Activated naive CD4-positive, alpha-beta T cell treated with anti-CD3 and anti-CD28 coated beads, Interleukin-2, amount 50 U/mL, for 24 hours (primary cell): ENCODE data around the gene BRD3.

Experiments used
- H3K27ac Mint-ChIP-seq: one replicate; pipeline ENCODE4 v1.8.0; 2021; ENCODE audit warnings: mild to moderate bottlenecking, mixed read lengths
- H3K27me3 Mint-ChIP-seq: one replicate; pipeline ENCODE4 v1.8.0; 2021; ENCODE audit warnings: mixed read lengths
- H3K36me3 Mint-ChIP-seq: one replicate; pipeline ENCODE4 v1.8.0; 2021; ENCODE audit warnings: mixed read lengths
- H3K4me1 Mint-ChIP-seq: one replicate; pipeline ENCODE4 v1.8.0; 2021; ENCODE audit warnings: mixed read lengths
- H3K4me3 Mint-ChIP-seq: one replicate; pipeline ENCODE4 v1.8.0; 2021; ENCODE audit warnings: mild to moderate bottlenecking, mixed read lengths
- H3K9me3 Mint-ChIP-seq: one replicate; pipeline ENCODE4 v1.8.0; 2021; ENCODE audit warnings: mixed read lengths

BRD3 gene

GRCh38 chr9:134049772-134050588, 17.8 kb downstream of the BRD3 start:
- H3K4me1 Mint-ChIP-seq = no peaks in the 10 kb centered on the region
- no peaks in the 10 kb centered on the region for H3K9me3 Mint-ChIP-seq
- H3K27me3 Mint-ChIP-seq = no peaks in the 10 kb centered on the region
- H3K27ac Mint-ChIP-seq = no peak overlapping the region
- H3K36me3 Mint-ChIP-seq = peaks cover 7% of the 10 kb centered on the region
- H3K4me3 Mint-ChIP-seq = no peak overlapping the region

DNA sequence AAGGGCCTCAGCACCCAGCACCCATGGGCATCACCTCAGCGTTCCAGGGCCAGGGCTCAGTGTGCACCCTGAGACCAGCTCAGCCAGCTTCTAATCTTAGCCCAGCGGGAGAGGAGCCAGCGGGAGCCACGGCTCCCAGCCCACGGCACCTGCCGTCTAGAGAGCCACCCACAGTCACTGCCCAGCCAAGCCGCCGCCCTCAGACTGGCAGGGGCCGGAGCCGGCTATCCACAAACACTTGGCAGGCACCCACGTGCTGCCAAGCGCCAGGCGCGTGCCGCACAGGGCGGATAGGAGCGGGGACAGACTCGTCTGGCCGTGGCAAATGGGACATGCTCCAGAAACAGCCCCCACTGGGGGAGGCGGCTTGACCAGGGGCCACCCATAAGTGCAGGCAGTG, 18.6 kb downstream of the BRD3 start:
- Mint-ChIP-seq H3K4me3 (no peak overlapping the region), H3K9me3 (no peaks in the 10 kb centered on the region), H3K36me3 (peaks cover 7% of the 10 kb centered on the region), H3K4me1 (no peaks in the 10 kb centered on the region), H3K27me3 (no peaks in the 10 kb centered on the region), H3K27ac (no peak overlapping the region)

- Mint-ChIP-seq H3K9me3 (no peaks in the 10 kb centered on the region), H3K27me3 (no peaks in the 10 kb centered on the region), H3K27ac (no peak overlapping the region), H3K36me3 (peaks cover 7% of the 10 kb centered on the region), H3K4me1 (no peaks in the 10 kb centered on the region), H3K4me3 (no peak overlapping the region)
These were observed 19.3 kb downstream of the BRD3 start for GRCh38 chr9:134048582-134048968.

- no peaks in the 10 kb centered on the region for H3K27me3 Mint-ChIP-seq
These were observed 19.8 kb downstream of the BRD3 start for GRCh38 chr9:134047868-134048581.

DNA sequence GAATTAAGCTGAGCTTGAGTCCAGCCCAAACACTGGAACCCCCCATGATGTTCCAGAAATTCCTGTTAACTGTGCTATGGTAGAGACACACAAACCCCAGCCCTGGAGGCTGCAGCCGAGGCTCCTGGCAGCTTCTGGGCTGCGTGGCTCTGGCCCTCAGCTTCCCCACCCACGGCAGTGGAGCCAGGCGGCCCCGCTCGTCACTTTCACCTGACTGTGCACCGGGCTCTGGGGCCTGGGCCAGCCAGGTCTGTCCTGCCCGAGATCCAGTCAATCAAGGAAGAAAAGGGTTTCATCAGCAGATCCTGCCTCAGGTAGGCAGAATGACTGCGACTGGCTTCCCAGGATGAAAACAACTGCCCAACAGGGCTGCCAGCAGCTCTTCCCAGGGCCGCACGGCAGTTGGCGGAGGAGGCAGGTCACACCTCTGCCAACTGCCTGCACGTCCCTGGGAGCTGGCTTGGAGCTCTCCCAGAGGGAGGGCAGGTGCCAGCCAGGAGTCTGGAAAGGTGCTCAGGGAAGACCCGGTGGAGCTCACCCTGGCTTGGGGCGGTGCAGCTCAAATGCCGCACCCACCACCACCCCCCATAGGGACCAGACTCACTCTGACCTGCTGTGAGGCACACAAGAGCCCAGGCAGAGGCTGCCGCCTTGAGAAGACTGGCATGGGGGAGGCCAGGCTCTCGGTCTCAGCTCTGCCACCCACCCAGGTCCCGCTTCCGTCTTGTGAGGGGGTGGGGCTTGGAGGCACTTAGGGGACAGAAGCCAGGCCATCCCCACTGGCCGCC, 20.7 kb downstream of the BRD3 start:
- no peak overlapping the region for H3K27ac Mint-ChIP-seq
- peaks cover 7% of the 10 kb centered on the region for H3K36me3 Mint-ChIP-seq
- H3K9me3 Mint-ChIP-seq = no peaks in the 10 kb centered on the region
- no peaks in the 10 kb centered on the region for H3K4me1 Mint-ChIP-seq
- no peak overlapping the region for H3K4me3 Mint-ChIP-seq
- H3K27me3 Mint-ChIP-seq = no peaks in the 10 kb centered on the region

More at GRCh38 chr9:134047868-134048581, 19.8 kb downstream of the BRD3 start:
- peaks cover 7% of the 10 kb centered on the region for H3K36me3 Mint-ChIP-seq
- H3K27ac Mint-ChIP-seq = no peak overlapping the region
- no peaks in the 10 kb centered on the region for H3K4me1 Mint-ChIP-seq
- no peak overlapping the region for H3K4me3 Mint-ChIP-seq
- no peaks in the 10 kb centered on the region for H3K9me3 Mint-ChIP-seq

DNA sequence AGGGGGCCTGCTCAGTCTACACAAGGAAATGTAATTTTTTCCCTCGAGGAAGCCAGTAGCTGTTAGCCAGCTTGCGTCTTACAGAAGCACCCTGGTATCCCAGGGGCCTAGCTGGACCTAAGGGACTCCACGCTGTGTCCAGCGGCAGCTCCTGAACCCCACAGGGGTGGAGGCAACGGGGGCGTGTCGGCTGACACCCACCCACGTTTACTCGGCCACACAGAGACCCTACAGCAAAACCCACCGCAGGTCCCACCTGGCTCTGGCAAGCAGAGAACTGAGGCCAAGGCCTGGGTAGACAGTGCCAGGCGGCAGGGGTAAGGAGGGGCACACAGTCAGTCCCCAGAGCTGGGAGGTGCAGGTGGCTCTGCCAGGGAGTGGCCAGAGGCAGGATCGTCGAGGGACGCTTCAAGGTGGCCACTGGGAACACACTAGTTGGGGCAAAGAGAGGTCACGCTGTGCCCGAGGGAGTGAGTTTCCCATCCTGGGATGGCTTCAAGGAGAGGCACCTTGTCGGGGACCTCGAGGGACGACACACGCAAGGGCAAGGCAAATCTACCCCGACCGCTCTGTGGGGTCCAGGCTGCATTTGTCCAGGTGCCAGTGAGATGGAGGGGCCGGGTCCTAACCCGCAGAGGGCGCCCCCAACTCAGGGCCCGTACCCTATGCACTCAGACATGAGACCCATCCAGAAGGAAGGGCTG, 21.8 kb downstream of the BRD3 start:
- peaks cover 2% of the 10 kb centered on the region for H3K36me3 Mint-ChIP-seq
- no peaks in the 10 kb centered on the region for H3K9me3 Mint-ChIP-seq
- H3K27ac Mint-ChIP-seq = no peak overlapping the region

GRCh38 chr9:134044944-134045343, 22.9 kb downstream of the BRD3 start:
- Mint-ChIP-seq H3K9me3 (no peaks in the 10 kb centered on the region), H3K4me3 (no peak overlapping the region), H3K4me1 (no peaks in the 10 kb centered on the region), H3K27ac (no peak overlapping the region), H3K27me3 (no peaks in the 10 kb centered on the region), H3K36me3 (peaks cover 4% of the 10 kb centered on the region)

More for the DNA sequence above, 21.8 kb downstream of the BRD3 start:
- no peaks in the 10 kb centered on the region for H3K27me3 Mint-ChIP-seq
- no peak overlapping the region for H3K4me3 Mint-ChIP-seq
- no peaks in the 10 kb centered on the region for H3K4me1 Mint-ChIP-seq

- H3K9me3 Mint-ChIP-seq = no peaks in the 10 kb centered on the region
- no peaks in the 10 kb centered on the region for H3K4me1 Mint-ChIP-seq
- peaks cover 16% of the 10 kb centered on the region for H3K36me3 Mint-ChIP-seq
- no peaks in the 10 kb centered on the region for H3K27me3 Mint-ChIP-seq
- H3K27ac Mint-ChIP-seq = no peak overlapping the region
- no peak overlapping the region for H3K4me3 Mint-ChIP-seq
These were observed 24.3 kb downstream of the BRD3 start for GRCh38 chr9:134043531-134043988.

- Mint-ChIP-seq H3K27ac (no peak overlapping the region), H3K4me3 (no peak overlapping the region), H3K27me3 (no peaks in the 10 kb centered on the region), H3K36me3 (peaks cover 22% of the 10 kb centered on the region), H3K4me1 (no peaks in the 10 kb centered on the region), H3K9me3 (no peaks in the 10 kb centered on the region)
These were observed 26.2 kb downstream of the BRD3 start for GRCh38 chr9:134041649-134041962.

- H3K27me3 Mint-ChIP-seq = no peaks in the 10 kb centered on the region
- H3K9me3 Mint-ChIP-seq = no peaks in the 10 kb centered on the region
- H3K27ac Mint-ChIP-seq = no peak overlapping the region
- H3K36me3 Mint-ChIP-seq = peaks cover 25% of the 10 kb centered on the region
- no peak overlapping the region for H3K4me3 Mint-ChIP-seq
- H3K4me1 Mint-ChIP-seq = no peaks in the 10 kb centered on the region
These were observed 26.8 kb downstream of the BRD3 start for GRCh38 chr9:134040781-134041648.

DNA sequence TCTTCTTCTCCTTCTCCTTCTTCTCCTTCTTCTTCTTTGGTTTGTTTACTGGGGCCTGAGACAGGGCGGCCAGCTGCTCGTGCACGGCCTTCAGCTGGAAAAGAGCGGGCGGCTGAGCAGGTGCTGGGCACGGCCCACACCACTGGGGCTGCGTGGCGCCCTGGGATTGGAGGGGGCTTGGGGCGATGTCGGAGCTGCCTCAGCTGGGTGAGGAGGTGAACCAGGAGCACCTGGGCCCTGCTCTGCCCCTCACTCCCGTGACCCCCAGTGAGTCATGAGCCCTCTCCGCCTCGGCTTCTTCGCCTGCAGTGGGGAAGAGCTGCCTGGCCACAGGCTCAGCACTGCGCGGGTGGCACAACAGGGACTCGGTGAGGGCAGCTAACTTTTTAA, 27.7 kb downstream of the BRD3 start:
- Mint-ChIP-seq H3K27ac (no peak overlapping the region), H3K36me3 (peaks cover 27% of the 10 kb centered on the region), H3K9me3 (no peaks in the 10 kb centered on the region), H3K27me3 (no peaks in the 10 kb centered on the region), H3K4me1 (no peaks in the 10 kb centered on the region), H3K4me3 (no peak overlapping the region)

GRCh38 chr9:134039386-134040175, 28.2 kb downstream of the BRD3 start:
- Mint-ChIP-seq H3K27me3 (no peaks in the 10 kb centered on the region), H3K36me3 (peaks cover 27% of the 10 kb centered on the region), H3K27ac (no peak overlapping the region), H3K9me3 (no peaks in the 10 kb centered on the region), H3K4me1 (no peaks in the 10 kb centered on the region), H3K4me3 (no peak overlapping the region)

DNA sequence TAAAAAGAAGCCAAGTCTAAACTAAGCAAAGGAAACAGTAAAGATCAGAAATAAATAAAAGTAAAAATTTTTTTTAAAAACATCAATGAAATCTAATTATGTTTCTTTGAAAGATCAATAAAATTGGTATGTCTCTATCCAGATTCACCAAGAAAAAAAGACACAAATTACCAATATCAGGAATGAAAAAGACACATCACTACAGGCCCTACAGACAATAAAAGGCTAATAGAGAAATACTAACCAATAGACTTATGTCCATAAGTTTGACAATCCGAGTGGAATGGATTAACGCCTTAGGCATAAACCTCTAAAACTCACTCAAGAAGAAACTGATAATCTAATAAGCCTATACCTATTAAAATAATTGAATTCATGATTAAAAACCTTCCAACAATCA, 30.2 kb downstream of the BRD3 start:
- H3K9me3 Mint-ChIP-seq = no peaks in the 10 kb centered on the region

GRCh38 chr9:134036130-134036529, 31.7 kb downstream of the BRD3 start:
- Mint-ChIP-seq H3K36me3 (peaks cover 30% of the 10 kb centered on the region), H3K4me1 (no peaks in the 10 kb centered on the region), H3K9me3 (no peaks in the 10 kb centered on the region), H3K4me3 (no peak overlapping the region), H3K27ac (peak overlapping the region; percentile 41), H3K27me3 (no peaks in the 10 kb centered on the region)

More for the DNA sequence above, 30.2 kb downstream of the BRD3 start:
- Mint-ChIP-seq H3K4me1 (no peaks in the 10 kb centered on the region), H3K36me3 (peaks cover 30% of the 10 kb centered on the region), H3K27ac (no peak overlapping the region), H3K4me3 (no peak overlapping the region), H3K27me3 (no peaks in the 10 kb centered on the region)
